DND-41 (cell line): ENCODE data around the gene CLMP.

Source experiments
- CTCF ChIP-seq: IDR thresholded peaks from 2 replicates; pipeline ENCODE4 v1.5.1; 2012; ENCODE audit warnings: borderline replicate concordance, low read length, moderate library complexity, mild to moderate bottlenecking; ENCODE audit not compliant: poor library complexity, severe bottlenecking; ENCODE audit errors: extremely low read depth
- EZH2 ChIP-seq: IDR thresholded peaks from 3 replicates; pipeline ENCODE4 v1.6.1; 2012; ENCODE audit warnings: borderline replicate concordance, low read depth, mild to moderate bottlenecking, moderate library complexity, low read length, inconsistent platforms; ENCODE audit not compliant: severe bottlenecking

- TF ChIP-seq CTCF (no peak), EZH2 (no peak)
Measured at GRCh38 chr11:123098990-123099389, 96.1 kb downstream of the CLMP start.
